RWPE2 (cell line): Measurements from ENCODE around the gene CCNG2.

Experiments used
- ATAC-seq: fragments of 200-7000 bp; cut with Tn5 transposase; 3 replicates; pipeline ENCODE4 v1.9.1; 2021; ENCODE audit warnings: low read depth
- DNase-seq: peaks from one replicate; pipeline ENCODE4 v3.0.0-alpha.2; 2020; ENCODE audit warnings: low spot score
- H3K27ac ChIP-seq: fragments of 450-650 bp; 2 replicates; pipeline ENCODE4 v1.5.1; 2017; ENCODE audit warnings: mild to moderate bottlenecking; ENCODE audit not compliant: poor library complexity, severe bottlenecking
- H3K27me3 ChIP-seq: fragments of 250-450 bp; sonication (Bioruptor Pico); 2 replicates; pipeline ENCODE4 v1.5.1; 2021; ENCODE audit warnings: mild to moderate bottlenecking, moderate library complexity; ENCODE audit not compliant: insufficient read depth, poor library complexity, severe bottlenecking
- H3K36me3 ChIP-seq: fragments of 250-450 bp; sonication (Bioruptor Pico); 2 replicates; pipeline ENCODE4 v1.5.1; 2020; ENCODE audit warnings: low read depth, mild to moderate bottlenecking, moderate library complexity
- H3K4me1 ChIP-seq: fragments of 250-450 bp; sonication (Bioruptor Pico); 2 replicates; pipeline ENCODE4 v1.5.1; 2021; ENCODE audit warnings: mild to moderate bottlenecking, moderate library complexity; ENCODE audit not compliant: insufficient read depth, poor library complexity, severe bottlenecking
- H3K4me3 ChIP-seq: fragments of 250-450 bp; sonication (Bioruptor Pico); 2 replicates; pipeline ENCODE4 v1.5.1; 2021; ENCODE audit warnings: mild to moderate bottlenecking, moderate library complexity; ENCODE audit not compliant: severe bottlenecking
- H3K9me3 ChIP-seq: fragments of 250-450 bp; sonication (Bioruptor Pico); 2 replicates; pipeline ENCODE4 v1.5.1; 2021; ENCODE audit warnings: mild to moderate bottlenecking, moderate library complexity; ENCODE audit not compliant: severe bottlenecking
- TF ChIP-seq, protein P1 (sequence below): fragments of 450-650 bp; IDR thresholded peaks from one replicate; pipeline ENCODE4 v1.5.1; 2017; ENCODE audit warnings: mild to moderate bottlenecking, moderate library complexity; ENCODE audit not compliant: poor library complexity, severe bottlenecking

The CCNG2 gene

DNA sequence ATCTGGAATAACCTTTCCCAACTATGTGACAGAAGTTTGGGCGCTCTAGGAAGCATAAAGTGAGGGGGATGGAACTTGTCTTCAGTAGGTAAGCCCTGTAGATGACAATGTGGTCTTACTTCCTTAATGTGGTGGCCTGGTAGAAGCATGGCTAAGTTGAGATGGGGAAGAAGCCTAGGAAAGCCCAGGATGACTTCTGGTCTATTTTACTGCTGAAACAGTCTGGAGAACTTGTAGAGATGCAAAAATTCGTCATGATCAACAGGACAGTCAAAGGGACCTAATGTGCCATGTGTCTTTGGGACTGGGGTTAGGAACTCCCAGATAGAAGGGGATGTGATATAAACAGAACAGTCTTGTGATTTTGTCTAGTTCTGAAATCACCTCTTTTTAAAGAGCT is 40.8 kb downstream of the CCNG2 start:
- ATAC-seq (no peak), DNase-seq (no peak)

DNA sequence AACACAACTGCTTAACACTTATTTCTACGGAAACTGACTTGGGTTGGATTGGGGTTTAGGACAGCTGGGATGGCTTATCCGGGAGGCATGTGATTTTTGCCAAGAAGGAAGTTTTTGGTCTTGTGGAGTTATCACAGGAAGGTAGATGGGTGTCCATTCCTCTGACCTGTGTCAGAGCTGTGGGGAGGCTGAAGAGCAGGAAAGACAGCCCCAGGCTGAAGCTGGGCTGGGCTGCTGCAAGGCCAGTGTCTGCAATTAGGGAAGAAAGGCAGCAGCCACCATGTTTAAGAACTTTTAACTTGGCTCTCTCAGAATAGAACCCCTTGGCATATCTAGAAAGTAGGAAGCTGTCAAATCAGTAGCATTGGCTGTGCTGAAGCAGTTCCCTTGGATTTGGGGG is 42.3 kb downstream of the CCNG2 start:
- TF ChIP-seq, protein P1, sequence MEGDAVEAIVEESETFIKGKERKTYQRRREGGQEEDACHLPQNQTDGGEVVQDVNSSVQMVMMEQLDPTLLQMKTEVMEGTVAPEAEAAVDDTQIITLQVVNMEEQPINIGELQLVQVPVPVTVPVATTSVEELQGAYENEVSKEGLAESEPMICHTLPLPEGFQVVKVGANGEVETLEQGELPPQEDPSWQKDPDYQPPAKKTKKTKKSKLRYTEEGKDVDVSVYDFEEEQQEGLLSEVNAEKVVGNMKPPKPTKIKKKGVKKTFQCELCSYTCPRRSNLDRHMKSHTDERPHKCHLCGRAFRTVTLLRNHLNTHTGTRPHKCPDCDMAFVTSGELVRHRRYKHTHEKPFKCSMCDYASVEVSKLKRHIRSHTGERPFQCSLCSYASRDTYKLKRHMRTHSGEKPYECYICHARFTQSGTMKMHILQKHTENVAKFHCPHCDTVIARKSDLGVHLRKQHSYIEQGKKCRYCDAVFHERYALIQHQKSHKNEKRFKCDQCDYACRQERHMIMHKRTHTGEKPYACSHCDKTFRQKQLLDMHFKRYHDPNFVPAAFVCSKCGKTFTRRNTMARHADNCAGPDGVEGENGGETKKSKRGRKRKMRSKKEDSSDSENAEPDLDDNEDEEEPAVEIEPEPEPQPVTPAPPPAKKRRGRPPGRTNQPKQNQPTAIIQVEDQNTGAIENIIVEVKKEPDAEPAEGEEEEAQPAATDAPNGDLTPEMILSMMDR, result no peak

More for the DNA sequence above, 40.8 kb downstream of the CCNG2 start:
- Histone ChIP-seq H3K9me3 (no peaks in the 10 kb centered on the region), H3K27ac (no peak overlapping the region), H3K27me3 (no peaks in the 10 kb centered on the region), H3K36me3 (no peaks in the 10 kb centered on the region), H3K4me3 (no peak overlapping the region), H3K4me1 (peaks cover 20% of the 10 kb centered on the region)
- TF ChIP-seq, protein P1, result no peak

DNA sequence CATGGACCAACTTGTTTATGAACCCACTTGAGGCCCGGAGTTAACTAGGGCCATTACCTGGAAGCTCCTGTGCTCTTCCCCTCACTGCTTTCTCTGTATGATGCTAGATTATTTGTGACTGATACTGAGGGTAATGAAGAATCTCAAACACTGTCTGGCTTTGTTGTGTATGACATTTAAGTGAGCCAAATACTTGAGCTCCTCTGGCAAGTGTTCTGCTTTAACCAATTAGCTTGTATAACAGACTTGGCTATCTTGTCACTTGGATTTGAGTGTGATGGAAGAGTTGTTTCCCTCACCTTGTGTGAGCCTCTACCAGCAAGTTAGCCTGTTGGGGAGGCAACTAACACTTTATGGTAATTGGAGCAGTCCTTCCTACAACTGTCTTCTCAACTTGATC is 42.7 kb downstream of the CCNG2 start:
- no peak for DNase-seq
- Histone ChIP-seq H3K4me3 (no peak overlapping the region), H3K9me3 (no peaks in the 10 kb centered on the region), H3K36me3 (no peaks in the 10 kb centered on the region), H3K27ac (no peak overlapping the region), H3K27me3 (no peaks in the 10 kb centered on the region), H3K4me1 (peaks cover 26% of the 10 kb centered on the region)
- ATAC-seq, result no peak
- TF ChIP-seq, protein P1, result no peak

More for the DNA sequence above, 42.3 kb downstream of the CCNG2 start:
- H3K9me3 ChIP-seq, result no peaks in the 10 kb centered on the region
- H3K4me1 ChIP-seq, result peaks cover 26% of the 10 kb centered on the region
- H3K36me3 ChIP-seq, result no peaks in the 10 kb centered on the region
- DNase-seq (no peak), ATAC-seq (no peak)
- H3K27me3 ChIP-seq, result no peaks in the 10 kb centered on the region
- H3K27ac ChIP-seq, result no peak overlapping the region
- no peak overlapping the region for H3K4me3 ChIP-seq

DNA sequence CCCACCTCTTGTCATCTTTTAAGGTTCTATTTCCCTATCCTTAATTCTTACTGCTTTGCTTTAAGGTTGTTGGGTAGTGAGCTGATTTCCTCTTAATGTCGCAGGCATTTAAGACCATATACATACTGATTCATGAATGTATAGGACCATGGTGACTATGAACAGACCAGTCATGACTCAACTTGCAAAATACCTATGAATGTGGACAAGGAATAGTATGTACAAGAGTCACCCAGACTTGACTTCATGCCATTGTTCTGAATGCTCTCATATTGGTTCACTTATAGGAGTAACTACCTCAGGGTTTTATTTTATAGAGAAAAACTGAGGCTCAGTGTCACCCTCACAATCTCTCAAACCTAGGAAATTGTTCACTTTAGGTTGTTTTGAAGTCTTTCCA is 44.3 kb downstream of the CCNG2 start:
- ATAC-seq, result peak; percentile 73
- no peak for DNase-seq
- Histone ChIP-seq H3K4me3 (no peak overlapping the region), H3K27me3 (no peaks in the 10 kb centered on the region), H3K36me3 (no peaks in the 10 kb centered on the region), H3K4me1 (peaks cover 26% of the 10 kb centered on the region), H3K27ac (peak overlapping the region; percentile 86), H3K9me3 (no peaks in the 10 kb centered on the region)
- TF ChIP-seq, protein P1, result no peak

DNA sequence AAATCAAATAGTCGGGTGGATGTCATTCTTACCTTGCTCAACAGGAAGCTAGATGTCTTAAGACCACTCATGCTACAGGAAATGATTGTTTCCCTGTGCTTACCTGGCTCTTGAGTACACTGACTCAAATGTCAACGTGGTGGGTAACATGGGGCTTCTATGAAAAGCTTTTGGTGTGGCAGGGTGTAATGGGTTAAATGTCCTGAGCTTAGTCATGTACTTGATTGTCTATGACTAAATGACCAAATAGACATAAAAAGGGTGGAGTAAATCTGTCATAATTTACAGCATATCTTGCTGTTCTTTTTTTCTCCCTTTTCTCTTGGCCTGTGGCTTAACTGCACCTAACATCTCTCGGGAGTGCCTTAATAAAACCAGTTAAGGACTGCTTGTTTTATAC is 44.9 kb downstream of the CCNG2 start:
- no peaks in the 10 kb centered on the region for H3K9me3 ChIP-seq
- peak; percentile 64 for ATAC-seq
- H3K27me3 ChIP-seq, result no peaks in the 10 kb centered on the region
- DNase-seq, result no peak
- peak overlapping the region; percentile 86 for H3K27ac ChIP-seq
- peaks cover 26% of the 10 kb centered on the region for H3K4me1 ChIP-seq
- H3K36me3 ChIP-seq, result no peaks in the 10 kb centered on the region
- no peak overlapping the region for H3K4me3 ChIP-seq
- TF ChIP-seq, protein P1, result no peak
